DMS79 treated with DMSO at 0.1 percent for 48 hours (cell line): Measurements from ENCODE around the gene ANP32B.
"Not testable (repeated sequence)": the region's sequence is repeated elsewhere in the genome, so short reads cannot be mapped to it uniquely, and the experiment has no call there.

Source experiments
- DNase-seq: peaks from one replicate; lab custom pipeline; 2025; lab: John Stamatoyannopoulos, UW

The ANP32B gene

DNA sequence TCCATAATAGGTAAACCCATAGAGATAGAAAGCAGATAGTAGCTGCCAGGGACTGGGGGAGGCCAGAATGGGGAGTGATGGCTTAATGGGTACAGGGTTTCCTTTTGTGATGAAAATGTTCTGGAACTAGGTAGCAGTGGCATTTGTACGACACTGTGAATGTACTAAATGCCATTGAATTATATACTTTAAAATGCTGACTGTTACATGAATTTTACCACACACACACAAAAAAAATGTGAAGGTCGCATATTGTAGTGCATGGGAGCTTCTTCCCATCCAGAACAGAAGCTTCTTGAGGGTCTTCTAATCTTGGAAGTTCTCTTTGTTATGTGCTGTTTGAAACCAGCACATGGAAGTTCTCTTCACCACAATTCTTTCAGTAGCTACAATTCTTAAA lies 19.9 kb upstream of the ANP32B start:
- no peak for DNase-seq

GRCh38 chr9:97964901-97965300 lies 18.2 kb upstream of the ANP32B start:
- no peak for DNase-seq

DNA sequence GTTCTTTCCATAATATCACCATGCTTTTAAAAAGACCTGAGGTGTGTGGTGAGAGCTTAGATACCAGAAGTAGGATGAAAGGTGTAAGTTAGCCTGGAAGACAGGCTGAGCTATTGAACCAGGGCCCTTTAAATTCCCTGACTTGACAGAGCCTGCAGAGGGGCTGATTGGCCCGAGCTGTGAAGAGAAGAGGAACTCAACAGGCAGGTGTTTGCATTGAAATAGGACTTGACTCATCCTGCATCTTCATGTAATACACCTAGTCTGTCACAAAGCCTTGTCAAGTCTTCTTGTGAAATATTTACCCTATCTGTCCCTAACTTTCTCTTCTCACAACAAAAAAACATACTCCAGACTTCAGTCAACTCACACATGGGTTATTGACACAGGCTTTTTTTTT lies 16.6 kb upstream of the ANP32B start:
- no peak for DNase-seq

DNA sequence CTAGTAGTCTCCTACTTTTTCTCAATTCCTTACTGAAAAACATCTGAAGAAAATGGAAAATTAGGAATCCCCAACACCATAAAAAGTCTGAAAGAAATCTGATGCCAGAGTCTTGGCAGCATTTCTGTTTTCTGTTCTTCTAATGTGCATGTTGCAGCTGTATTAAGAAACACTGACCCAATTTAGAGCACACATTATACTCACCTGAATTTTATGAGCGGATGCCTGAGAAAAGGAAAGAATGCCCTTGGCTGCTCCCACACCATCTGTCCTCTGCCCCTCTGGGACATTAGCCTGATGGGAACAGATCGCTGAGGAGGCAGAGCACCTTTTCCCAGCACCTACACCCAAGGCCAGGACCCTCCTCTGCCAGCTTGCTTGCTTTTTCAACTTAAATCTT lies 14.1 kb upstream of the ANP32B start:
- no peak for DNase-seq

GRCh38 chr9:97970165-97970564 lies 13.0 kb upstream of the ANP32B start:
- DNase-seq = no peak

- DNase-seq = no peak
These were observed 10.4 kb upstream of the ANP32B start for GRCh38 chr9:97972753-97973152.

- no peak for DNase-seq
These were observed 7.8 kb upstream of the ANP32B start for GRCh38 chr9:97975376-97975775.

- not testable (repeated sequence) for DNase-seq
These were observed 6.5 kb upstream of the ANP32B start for GRCh38 chr9:97976633-97977032.

GRCh38 chr9:97978371-97979130 lies 4.6 kb upstream of the ANP32B start:
- no peak for DNase-seq

- DNase-seq = no peak
These were observed 3.2 kb upstream of the ANP32B start for GRCh38 chr9:97979788-97980478.

DNA sequence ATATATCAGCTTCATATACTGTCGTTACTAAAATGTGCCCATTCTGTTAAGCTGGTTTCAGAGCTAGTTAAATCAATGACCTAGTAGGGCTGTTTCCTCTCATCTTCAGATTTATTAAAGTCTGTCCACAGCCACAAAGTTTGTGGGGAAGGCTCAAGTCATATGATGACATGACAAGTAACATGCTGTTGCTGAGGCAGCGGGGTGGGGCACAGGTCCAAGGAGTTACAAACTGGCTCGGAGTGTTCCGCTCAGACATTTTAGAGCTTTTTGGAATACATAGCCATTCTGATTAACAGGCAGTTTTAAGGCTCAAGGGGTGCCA lies 2.7 kb upstream of the ANP32B start:
- DNase-seq = no peak

DNA sequence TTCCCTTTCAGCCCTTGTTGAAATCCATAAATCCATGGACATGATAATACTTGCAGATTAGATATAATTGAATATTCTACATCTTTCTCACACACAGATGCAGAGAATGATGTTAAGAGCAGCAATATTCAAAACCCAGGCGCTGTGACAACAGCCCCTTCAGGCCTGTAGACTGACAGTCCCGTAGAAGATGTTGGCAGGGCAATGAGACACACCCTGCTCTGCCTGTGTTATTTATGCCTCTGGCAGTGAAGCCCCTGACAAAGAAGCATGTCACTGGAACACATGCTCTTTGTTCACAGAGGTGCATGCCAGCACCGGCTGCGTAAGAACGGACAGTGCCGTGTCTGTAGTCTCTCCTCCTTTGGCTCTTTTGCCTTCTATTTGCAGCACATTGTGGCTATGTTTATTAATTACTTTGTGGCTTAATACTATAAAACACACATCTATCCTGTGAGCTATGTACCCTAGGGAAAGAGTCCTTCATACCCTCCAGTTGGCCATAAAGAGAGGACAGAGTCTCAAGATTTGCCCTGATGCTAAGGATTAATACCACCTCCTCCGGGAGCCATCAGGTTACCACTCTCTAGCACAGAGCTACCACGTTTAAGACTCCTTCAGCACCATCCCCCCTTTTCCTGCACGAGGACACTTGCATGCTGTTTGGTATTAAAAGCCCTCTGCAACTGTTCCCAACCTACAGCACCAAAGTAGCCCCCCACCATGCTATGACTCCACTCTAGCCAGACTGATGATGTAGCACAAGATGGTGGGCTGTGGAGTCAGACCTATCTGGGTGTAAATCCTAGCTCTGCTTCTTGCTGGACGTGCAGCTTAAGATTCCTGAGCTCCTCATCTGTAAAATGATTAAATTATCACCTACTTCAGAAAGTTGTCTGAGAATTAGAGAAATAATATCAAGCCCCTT lies 2.0 kb upstream of the ANP32B start:
- DNase-seq = no peak

GRCh38 chr9:97981846-97982682 lies 1.1 kb upstream of the ANP32B start:
- no peak for DNase-seq

DNA sequence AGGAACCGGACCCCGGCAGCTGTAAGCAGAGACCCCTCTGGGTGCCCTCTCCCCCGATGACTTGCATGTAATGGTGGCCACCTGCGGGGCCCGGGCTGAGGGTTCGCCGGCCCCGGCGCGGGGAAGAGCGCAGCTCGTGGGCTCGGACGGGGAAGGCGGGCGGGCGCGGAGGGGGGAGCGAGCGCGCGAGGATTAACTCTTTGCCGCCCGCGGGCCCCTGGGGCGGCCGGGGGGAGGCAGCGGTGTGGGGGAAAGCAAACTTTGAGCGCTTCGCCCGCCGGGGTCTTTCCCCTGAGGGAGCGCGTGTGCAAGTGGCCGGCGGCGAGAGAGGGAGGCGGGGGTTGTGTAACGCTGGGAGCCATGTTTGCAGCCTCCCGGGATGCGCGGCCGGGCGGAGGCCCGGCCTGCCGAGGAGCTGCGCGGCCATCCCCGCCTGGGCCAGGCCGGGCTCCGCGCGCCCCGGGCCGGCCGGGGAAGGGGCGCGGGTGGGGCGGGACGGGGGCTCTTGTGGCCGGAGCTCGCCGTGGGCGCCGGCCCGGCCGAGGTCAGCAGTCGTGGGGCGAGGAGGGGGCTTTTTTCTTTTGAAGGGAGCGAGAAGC lies 547 bp downstream of the ANP32B start:
- no peak for DNase-seq

DNA sequence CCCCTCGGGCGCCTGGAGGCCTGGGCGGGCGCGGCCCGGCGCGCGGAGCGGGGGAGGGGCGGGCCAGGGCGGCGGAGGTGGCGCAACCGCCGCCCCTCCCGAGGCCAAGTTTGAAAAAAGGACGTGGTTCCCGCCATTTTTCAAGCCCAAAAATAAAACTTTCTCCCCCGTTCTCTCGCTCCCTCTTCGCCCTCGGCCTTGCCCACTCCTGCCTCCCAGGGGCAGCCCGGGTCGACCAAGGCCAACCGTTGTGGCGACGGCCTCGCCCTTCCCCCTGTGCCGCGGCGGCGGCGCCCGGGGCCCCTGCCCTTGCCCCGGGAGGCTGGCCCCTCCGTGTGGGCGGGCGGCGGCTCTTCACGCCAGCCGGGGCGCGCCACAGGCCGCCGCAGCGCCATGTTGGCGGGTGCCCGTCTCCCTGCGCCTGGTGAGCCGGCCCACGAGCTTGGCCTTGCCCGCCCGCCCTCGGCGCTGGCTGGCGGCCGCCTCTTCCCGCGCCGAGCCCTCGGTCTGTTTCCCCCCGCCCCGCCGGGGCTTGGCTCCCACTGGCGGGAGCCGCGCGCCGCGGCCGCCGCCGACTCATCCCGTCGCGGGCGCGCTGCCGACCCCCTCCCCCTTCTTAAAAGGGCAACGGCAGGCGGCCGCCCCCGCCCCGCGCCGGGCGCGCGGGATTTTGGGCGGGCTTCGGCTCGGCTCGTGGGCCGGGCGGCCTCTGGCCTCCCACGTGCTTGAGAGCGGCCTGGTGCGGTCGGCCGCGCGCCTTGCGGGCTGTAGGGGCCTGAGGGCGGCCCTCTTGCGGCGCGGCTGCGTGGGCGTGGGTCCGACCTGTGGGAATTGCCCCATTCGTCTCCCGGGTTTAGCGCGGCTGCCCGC lies 1.3 kb downstream of the ANP32B start:
- DNase-seq = peak; percentile 35

DNA sequence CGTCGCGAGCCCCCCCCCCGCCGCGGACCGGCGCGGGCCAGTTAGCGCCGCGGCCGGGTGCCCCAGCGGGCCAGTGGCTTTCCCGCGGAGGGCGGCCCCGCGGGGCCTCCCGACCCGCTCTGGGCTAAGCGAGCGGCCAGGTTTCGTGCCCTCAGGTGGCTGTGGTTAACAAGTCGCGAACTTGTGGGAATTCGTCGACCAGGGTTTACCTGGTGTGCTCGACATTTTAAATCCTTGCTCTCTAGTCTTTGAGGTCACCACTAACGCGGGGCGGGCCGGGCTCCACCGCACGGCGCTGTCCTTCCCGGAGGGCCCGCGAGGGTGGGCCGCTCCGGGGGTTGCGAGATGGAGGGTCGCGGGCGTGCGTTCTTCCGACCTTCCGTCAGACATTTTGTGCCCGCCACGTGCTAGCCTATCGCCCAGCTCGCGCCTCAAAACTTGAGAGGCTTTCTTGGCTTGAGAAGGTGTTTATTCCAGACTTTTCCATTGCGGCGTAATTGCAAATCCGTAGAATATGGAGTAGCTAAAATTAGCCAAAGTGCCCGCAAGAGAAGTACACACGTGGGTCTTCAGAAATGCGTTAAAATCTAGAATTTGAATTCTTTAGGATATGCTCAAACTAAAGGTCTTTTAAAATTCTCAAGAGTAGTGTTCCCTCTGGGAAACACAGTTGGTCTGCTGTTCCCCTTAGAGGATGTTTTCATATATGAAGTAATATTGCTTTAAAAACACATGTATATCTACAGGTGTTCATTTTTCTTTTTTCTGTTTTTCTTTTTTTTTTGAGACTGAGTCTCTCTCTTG lies 2.1 kb downstream of the ANP32B start:
- peak; percentile 13 for DNase-seq

DNA sequence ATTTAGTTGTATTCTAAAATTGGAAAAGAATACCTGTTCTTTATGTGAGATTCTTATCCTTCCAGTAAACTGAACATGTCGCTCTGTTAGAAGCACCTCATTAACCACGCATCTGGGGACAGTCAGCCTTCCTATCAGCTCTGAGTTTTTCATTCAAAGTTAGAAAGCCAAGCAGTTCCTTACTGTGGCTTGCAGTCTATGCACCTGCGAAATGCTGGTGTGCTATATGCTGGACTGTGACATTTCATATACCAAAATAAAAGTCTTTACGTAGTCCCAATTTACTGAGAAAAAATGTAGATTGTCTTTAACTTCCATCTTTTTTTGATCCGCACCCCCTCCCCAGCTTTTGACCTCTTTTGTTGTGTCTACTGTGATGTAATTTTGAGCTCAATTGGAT lies 4.3 kb downstream of the ANP32B start:
- no peak for DNase-seq

DNA sequence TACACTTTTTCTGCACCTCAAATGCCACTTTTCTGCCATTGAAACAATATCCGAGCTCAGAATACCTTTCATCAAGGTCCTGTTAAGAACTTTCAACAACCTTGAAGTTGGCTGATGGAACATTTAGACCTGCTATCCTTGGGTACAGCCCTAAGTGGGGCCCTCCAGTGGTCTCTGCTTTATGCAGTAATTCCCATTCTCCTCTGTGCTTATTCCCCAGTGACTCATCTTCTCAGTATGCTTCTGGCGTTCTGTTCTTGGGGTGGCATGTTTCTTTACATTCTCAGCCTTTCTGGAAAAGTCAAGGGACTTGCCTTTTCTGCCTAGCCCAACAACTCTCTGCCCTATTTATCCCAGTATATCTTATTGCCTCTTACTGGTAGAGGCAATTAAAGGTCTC lies 7.1 kb downstream of the ANP32B start:
- DNase-seq = no peak

GRCh38 chr9:97991818-97992217 lies 8.7 kb downstream of the ANP32B start:
- no peak for DNase-seq

- no peak for DNase-seq
These were observed 9.1 kb downstream of the ANP32B start for GRCh38 chr9:97992219-97992618.
